NCI-H128 (cell line): ENCODE measurements around the gene OR10A2.
"Not testable (repeated sequence)": the region's sequence is repeated elsewhere in the genome, so short reads cannot be mapped to it uniquely, and the experiment has no call there.

Experiments
- DNase-seq: peaks from one replicate; lab custom pipeline; 2025; ENCODE audit not compliant: unreplicated experiment; lab: John Stamatoyannopoulos, UW

The OR10A2 gene

GRCh38 chr11:6882751-6883150 lies 19.9 kb downstream of the OR10A2 start:
- no peak for DNase-seq

GRCh38 chr11:6887711-6888110 lies 24.9 kb downstream of the OR10A2 start:
- DNase-seq: not testable (repeated sequence)

- no peak for DNase-seq
These were observed 26.0 kb downstream of the OR10A2 start for GRCh38 chr11:6888830-6889229.

GRCh38 chr11:6889835-6890234 lies 27.0 kb downstream of the OR10A2 start:
- no peak for DNase-seq

GRCh38 chr11:6892400-6892799 lies 29.5 kb downstream of the OR10A2 start, which contains the start of gene OR2D2:
TSS of gene OR2D2 (minus strand) at chr11:6892500. CDS start at chr11:6892500, 0 bp downstream.
- DNase-seq: no peak

- no peak for DNase-seq
These were observed 31.2 kb downstream of the OR10A2 start for GRCh38 chr11:6894097-6894496.

GRCh38 chr11:6895010-6895409 lies 32.2 kb downstream of the OR10A2 start:
- no peak for DNase-seq

- DNase-seq: no peak
These were observed 36.1 kb downstream of the OR10A2 start for GRCh38 chr11:6898911-6899310.

- no peak for DNase-seq
These were observed 37.6 kb downstream of the OR10A2 start for GRCh38 chr11:6900327-6900999.

- not testable (repeated sequence) for DNase-seq
These were observed 41.9 kb downstream of the OR10A2 start for GRCh38 chr11:6904804-6905203.

- no peak for DNase-seq
These were observed 48.5 kb downstream of the OR10A2 start for GRCh38 chr11:6911378-6911777.

- no peak for DNase-seq
These were observed 49.1 kb downstream of the OR10A2 start for GRCh38 chr11:6911948-6912347.

GRCh38 chr11:6919698-6920097 lies 56.8 kb downstream of the OR10A2 start:
- DNase-seq: no peak

GRCh38 chr11:6920702-6921101 lies 57.8 kb downstream of the OR10A2 start, which contains the start of gene OR2D3:
TSS of gene OR2D3 (plus strand) at chr11:6921002. CDS start at chr11:6921002, 0 bp downstream.
- DNase-seq: no peak
